IPS-15b (cell line): ENCODE data around the gene PAM16.
A peak's percentile ranks its signal among the peaks of the same experiment; 100 is the strongest.

ENCODE experiments used
- H3K27me3 ChIP-seq: one replicate; pipeline ENCODE4 v1.6.1; 2013; ENCODE audit warnings: low read length; ENCODE audit not compliant: control insufficient read depth, insufficient read depth
- H3K36me3 ChIP-seq: one replicate; pipeline ENCODE4 v1.6.1; 2013; ENCODE audit warnings: low read length; ENCODE audit not compliant: control insufficient read depth, insufficient read depth
- H3K4me1 ChIP-seq: one replicate; pipeline ENCODE4 v1.6.1; 2013; ENCODE audit warnings: mild to moderate bottlenecking, low read length; ENCODE audit not compliant: control insufficient read depth, insufficient read depth
- H3K4me3 ChIP-seq: one replicate; pipeline ENCODE4 v1.5.1; 2013; ENCODE audit warnings: low read depth, low read length
- H3K9ac ChIP-seq: one replicate; pipeline ENCODE4 v1.6.1; 2013; ENCODE audit warnings: low read depth, mild to moderate bottlenecking, low read length
- H3K9me3 ChIP-seq: one replicate; pipeline ENCODE4 v1.6.1; 2013; ENCODE audit warnings: mild to moderate bottlenecking, low read length; ENCODE audit not compliant: control insufficient read depth, insufficient read depth

PAM16 gene

GRCh38 chr16:4301968-4302367 is 49.2 kb downstream of the PAM16 start:
- Histone ChIP-seq H3K9ac (no peak overlapping the region), H3K4me3 (no peak overlapping the region), H3K4me1 (peaks cover 8% of the 10 kb centered on the region), H3K36me3 (peaks cover 6% of the 10 kb centered on the region), H3K9me3 (no peaks in the 10 kb centered on the region), H3K27me3 (no peaks in the 10 kb centered on the region)

- no peaks in the 10 kb centered on the region for H3K27me3 ChIP-seq
- H3K9ac ChIP-seq: no peak overlapping the region
- H3K4me1 ChIP-seq: peaks cover 5% of the 10 kb centered on the region
- no peak overlapping the region for H3K4me3 ChIP-seq
- no peaks in the 10 kb centered on the region for H3K9me3 ChIP-seq
- H3K36me3 ChIP-seq: peaks cover 6% of the 10 kb centered on the region
Measured at GRCh38 chr16:4301177-4301576, 49.9 kb downstream of the PAM16 start.

DNA sequence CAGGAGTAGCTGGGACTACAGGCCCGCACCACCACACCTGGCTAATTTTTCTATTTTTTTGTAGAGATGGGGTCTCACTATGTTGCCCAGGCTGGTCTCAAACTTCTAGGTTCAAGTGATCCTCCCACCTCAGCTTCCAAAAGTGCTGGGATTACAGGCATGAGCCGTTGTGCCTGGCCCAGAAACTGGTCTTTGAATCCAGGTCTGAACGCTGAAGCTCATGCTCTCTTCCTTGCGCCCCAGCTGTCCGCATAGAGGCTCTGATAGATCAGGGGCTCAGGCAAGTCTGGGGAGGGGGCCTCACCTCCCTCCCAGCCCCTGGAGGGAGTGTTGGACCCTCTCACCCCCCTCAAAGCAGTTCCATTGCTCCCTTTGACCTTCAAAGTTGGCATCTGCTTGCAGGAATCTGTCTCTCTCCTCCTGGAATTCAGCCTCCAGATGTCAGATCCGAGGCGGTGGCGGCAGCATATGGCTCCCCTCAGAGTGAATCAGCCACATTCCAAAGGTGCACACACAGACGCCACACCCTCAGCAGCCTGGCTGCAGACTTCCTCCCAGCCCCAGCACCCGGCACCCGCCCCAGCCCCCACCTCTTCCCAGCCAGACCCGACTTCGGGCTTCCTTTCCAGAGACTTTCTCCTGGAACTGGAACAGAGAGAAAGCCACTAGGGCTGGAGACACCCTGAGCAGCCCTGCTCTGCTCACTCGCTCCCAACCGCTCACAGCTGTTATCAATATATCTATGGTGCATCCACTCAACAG is 52.2 kb downstream of the PAM16 start:
- Histone ChIP-seq H3K9ac (no peak overlapping the region), H3K4me1 (peaks cover 7% of the 10 kb centered on the region), H3K36me3 (peaks cover 6% of the 10 kb centered on the region), H3K27me3 (no peaks in the 10 kb centered on the region), H3K4me3 (no peak overlapping the region), H3K9me3 (no peaks in the 10 kb centered on the region)

DNA sequence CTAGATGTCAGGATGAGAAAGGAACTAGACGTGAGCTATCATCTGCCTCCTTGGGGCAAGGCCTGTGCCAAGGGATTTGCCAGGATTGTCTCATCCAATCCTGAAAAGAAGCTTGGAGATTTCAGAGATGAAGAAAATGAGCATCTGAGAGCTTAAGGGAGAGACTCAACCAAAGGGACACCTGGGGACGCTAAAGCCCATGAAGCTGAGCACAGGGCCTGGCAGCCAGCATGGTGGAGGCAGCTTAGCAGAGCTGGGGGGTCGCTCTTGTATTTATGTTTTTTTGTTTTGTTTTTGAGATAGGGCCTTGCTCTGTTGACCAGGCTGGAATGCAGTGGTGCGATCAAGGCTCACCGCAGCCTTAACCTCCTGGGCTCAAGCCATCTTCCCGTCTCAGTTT is 53.6 kb downstream of the PAM16 start:
- Histone ChIP-seq H3K9ac (no peak overlapping the region), H3K4me1 (peaks cover 11% of the 10 kb centered on the region), H3K4me3 (no peak overlapping the region), H3K9me3 (no peaks in the 10 kb centered on the region), H3K27me3 (no peaks in the 10 kb centered on the region), H3K36me3 (peaks cover 6% of the 10 kb centered on the region)

DNA sequence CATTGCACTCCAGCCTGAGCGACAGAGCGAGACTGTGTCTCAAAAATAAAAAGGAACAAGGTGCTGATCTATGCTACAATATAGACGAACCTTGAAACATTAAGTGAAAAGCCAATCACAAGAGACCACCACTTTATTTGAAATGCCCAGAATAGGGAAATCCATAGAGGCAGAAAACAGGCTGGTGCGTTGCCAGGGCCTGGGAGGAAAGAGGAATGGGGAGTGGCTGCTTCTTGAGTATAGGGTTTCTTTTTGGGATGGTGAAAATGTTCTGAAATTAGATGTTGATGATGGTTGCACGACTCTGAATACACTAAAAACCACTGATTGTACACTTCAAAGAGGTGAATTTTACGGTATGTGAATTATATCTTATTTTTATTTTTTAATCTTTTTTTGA is 55.5 kb downstream of the PAM16 start:
- no peak overlapping the region for H3K9ac ChIP-seq
- H3K9me3 ChIP-seq: no peaks in the 10 kb centered on the region
- no peak overlapping the region for H3K4me3 ChIP-seq
- H3K27me3 ChIP-seq: no peaks in the 10 kb centered on the region
- H3K4me1 ChIP-seq: peaks cover 11% of the 10 kb centered on the region
- H3K36me3 ChIP-seq: no peaks in the 10 kb centered on the region

DNA sequence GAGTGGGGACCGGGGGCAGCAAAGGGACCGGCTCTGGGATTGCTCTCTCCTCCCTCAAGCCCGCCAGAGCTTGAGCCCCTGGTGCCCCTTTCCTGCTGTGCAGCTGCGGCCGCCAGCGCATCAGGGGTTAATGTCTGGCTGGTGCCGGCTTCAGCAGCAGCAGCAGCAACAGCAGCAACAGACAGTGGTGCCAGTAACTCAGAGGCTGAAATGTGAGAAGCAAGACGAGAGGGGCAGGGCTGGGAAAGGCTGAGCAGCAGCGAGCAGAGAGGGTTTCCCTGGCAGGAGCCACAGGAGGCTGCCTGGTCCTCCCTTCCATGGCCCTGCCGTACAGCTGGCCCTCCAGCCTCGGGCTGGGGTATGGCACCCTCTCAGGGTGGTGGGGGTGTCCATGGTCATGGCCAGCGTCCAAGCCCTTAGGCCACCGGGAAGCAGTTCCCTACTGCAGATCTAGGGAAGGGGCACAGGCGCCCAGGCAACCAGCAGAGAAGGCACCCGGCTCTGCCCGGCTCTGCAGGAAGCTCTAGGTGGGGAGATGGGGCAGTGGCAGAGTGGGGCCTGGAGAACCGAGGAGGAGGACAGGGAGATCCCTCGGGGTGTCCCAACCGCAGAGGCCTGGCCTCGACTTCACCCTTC is 57.2 kb downstream of the PAM16 start:
- Histone ChIP-seq H3K4me3 (no peak overlapping the region), H3K9ac (peak overlapping the region; percentile 70), H3K4me1 (peaks cover 9% of the 10 kb centered on the region)

DNA sequence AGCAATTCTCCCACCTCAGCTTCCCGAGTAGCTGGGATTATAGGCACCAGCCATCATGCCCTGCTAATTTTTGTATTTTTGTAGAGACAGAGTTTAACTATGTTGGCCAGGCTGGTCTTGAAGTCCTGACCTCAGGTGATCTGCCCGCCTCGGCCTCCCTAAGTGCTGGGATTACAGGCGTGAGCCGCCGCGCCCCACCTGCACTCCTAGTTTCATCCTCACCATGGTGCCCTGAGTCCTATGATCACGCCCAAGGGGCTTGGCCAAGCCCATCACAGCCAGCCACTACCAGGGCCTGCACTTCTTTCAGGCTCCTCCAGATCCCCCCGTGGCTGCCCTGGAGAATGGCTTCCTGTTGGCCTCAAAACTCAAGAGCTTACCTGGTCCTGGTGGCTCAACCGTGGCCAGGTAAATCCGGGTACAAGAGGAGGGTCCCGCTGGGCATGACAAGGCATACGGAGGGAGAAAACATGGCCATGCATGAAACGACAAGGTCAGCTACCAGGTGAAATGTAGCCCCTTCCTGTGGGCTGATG is 57.9 kb downstream of the PAM16 start:
- H3K9ac ChIP-seq: peak overlapping the region; percentile 70
- no peak overlapping the region for H3K4me3 ChIP-seq
- no peaks in the 10 kb centered on the region for H3K27me3 ChIP-seq
- H3K9me3 ChIP-seq: no peaks in the 10 kb centered on the region
- H3K36me3 ChIP-seq: no peaks in the 10 kb centered on the region
- H3K4me1 ChIP-seq: peaks cover 9% of the 10 kb centered on the region

More for the DNA sequence above, 57.2 kb downstream of the PAM16 start:
- Histone ChIP-seq H3K36me3 (no peaks in the 10 kb centered on the region), H3K27me3 (no peaks in the 10 kb centered on the region), H3K9me3 (no peaks in the 10 kb centered on the region)

- Histone ChIP-seq H3K9me3 (no peaks in the 10 kb centered on the region), H3K4me3 (no peak overlapping the region), H3K27me3 (no peaks in the 10 kb centered on the region), H3K9ac (no peak overlapping the region), H3K36me3 (no peaks in the 10 kb centered on the region), H3K4me1 (peaks cover 7% of the 10 kb centered on the region)
Measured at GRCh38 chr16:4291699-4292098, 59.4 kb downstream of the PAM16 start.
